ENCODE data around the gene POTED. TPM values are rescaled to one million over a fixed set of nuclear protein-coding genes. Genes with fewer than 3 reads are reported as not detected.

Gene POTED
- total RNA-seq, result not detected in 2 replicates

GRCh38 chr21:13609477-13609876 is at the start of gene POTED:
Gene POTED, plus strand, starts transcription at chr21:13609777. Its CDS starts 452 bp downstream, at chr21:13610229.

Measured in nasal cavity respiratory epithelium epithelial cell of viscerocranial mucosa (primary cell).